ENCODE measurements around the gene CHRNB2. TPM values are rescaled to one million over a fixed set of nuclear protein-coding genes. Genes with fewer than 3 reads are reported as not detected.

Gene CHRNB2
- polyA plus RNA-seq, 1 donor: 0.53 TPM

DNA sequence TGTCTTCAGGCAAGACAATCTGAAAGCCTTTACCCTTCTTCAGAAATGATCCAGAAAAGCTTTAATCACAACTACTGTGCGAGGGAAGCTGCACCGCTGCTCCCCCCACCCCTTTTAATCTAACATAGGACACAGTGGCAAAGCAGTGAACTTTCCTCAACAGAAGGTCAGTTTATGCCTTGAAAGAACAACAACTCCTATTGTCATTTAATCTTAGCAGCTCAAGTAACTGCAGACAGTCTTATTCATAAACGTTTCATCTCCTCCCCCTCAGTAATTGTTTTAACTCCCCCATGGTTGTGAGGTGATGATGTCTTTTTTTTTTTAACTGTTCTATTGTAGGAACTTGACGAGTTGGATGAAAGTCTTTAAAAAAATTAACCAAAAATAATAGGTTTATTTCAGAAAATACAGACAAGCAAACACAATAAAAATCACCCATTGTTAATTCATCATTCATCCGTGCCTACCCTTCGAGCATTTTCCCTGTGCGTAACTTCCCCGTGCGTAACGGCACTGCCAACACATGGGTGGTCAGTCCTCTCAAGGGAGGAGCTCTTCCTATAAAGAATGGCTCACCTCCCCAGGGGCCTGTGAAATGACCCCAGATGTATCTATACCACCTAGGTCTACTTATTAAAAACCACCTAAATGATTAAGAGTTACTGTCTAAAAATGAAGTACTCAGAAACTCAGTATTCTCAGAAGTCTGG is 43.7 kb downstream of the CHRNB2 start:
- DNase-seq: no peak

DNA sequence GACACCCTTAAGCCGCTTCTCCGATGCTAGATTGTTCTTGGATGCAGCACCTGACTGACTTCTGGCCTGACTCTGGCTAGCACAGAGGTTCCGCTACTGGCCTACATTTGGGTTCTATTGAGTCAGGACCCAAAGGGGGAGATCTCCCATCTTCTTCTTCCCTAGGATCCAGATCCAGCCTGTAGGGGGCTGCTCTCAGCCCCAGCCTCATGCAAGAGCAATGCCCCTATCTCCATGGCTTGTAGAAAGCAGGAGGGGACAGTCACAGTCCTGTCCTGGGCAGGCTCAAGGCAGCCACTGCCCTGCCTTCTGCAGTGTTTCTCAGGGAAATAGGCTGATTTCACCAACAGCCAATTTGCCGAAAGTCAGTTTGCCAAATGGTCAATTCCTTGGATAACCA is 46.7 kb downstream of the CHRNB2 start:
- no peak for DNase-seq

GRCh38 chr1:154614901-154615300 is 47.3 kb downstream of the CHRNB2 start:
- no peak for DNase-seq

DNA sequence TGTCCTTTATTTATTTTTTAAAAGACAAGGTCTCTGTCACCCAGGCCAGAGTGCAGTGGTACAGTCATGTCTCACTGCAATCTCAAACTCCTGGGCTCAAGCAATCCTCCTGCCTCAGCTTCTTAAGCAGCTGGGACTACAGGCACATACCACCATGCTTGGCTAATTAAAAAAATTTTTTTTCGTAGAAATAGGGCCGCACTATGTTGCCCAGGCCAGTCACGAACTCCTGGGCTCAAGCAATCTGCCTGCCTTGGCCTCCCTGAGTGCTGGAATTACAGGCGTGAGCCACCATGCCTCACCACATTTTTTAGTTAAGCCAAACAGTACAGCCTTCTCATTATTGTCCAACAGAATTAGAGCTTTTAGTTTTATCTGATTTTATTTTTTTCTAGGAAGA is 47.8 kb downstream of the CHRNB2 start:
- no peak for DNase-seq

DNA sequence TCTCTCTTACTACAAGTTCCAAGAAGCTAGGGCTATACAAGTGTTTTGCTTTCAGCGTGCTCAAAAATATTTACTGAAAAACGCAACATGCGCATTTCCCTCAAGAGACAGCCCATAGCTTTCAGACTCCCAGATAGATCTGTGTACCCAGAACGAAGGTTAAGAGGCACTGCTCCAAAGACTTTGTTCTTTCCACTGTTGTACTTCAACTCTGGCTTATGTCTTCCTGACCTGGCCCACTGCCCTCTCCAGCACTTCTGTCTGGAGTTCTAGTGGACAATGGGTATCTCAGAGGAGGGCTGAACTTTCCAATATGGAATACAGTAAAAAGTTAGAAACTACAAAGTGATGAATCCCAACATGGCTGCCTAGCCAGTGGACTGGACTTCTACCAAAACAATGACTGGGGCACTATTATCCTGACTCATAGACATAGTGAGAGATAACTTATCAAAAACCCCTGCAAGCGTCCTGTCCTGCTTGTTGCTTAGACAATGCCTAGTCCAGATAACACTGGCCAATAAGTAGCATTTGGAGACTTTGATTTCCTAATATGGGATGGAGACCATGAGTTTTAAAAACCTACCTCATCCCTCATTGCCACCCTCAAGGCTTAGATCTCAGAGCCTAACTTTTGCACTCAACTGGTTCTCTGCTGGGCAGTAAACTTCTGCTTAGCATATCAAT is 49.2 kb downstream of the CHRNB2 start:
- DNase-seq: no peak

- no peak for DNase-seq
These were observed 51.8 kb downstream of the CHRNB2 start for GRCh38 chr1:154619181-154619948.

- DNase-seq: no peak
These were observed 53.2 kb downstream of the CHRNB2 start for GRCh38 chr1:154620751-154621150.

- no peak for DNase-seq
These were observed 54.3 kb downstream of the CHRNB2 start for GRCh38 chr1:154621875-154622274.

GRCh38 chr1:154622503-154623039 is 55.0 kb downstream of the CHRNB2 start:
- no peak for DNase-seq

DNA sequence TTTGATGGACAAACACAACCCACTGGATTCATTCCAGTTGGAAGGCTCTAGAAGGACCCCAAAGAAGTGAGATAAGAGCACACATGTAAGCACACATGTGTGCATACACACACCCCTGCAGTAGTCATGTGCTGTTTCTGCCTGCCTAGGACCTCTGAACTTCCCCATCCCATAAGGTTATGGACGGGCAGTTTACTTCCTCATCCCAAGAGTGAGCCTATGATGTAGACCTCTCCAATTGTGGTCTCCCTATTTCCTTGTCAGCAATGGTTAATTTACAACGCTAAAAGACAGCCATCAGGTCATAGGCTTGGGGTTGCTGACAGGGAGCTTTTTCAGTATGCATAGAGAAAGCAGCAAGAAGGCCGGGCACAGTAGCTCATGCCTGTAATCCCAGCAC is 55.8 kb downstream of the CHRNB2 start:
- DNase-seq: no peak

DNA sequence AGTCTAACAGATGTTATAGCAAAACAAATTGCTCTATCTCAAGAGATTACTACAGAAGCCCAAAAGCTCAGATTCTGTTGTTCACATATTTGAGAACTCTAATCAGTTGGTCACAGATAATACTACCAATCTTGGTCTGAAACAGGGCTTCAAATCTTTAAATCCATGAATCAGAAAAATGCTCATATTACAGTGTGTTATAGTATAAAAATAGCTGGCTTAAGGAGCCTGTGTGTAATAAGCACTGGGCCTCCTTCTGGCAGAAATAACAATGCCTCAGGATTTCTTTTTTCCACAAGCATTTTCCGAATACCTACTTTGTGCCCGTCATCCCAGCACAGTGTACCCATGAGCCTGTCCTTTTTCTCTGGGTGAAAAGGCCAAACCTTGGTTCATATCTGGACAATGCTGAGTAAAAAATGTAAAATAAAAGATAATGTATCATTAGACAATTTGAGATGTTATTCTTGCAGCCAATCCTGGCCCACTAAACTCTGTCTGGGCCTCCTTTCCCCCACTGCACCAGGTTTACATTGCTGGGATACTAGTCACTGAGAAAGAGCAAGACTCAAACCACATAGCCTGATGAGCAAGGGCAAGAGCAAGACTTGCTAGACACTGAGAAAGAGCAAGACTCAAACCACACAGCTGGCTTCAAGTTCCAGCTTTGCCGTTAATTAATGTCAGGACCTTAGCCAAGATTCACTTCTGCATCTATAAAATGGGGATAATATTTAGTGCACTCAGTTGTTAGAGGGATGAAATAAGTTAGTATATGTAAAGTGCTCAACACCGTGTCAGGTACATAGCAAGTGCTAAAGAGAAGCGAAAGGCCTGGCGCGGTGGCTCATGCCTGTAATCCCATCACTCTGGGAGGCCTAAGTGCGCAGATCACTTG is 57.4 kb downstream of the CHRNB2 start:
- no peak for DNase-seq

GRCh38 chr1:154626456-154627256 is 59.1 kb downstream of the CHRNB2 start:
- no peak for DNase-seq

DNA sequence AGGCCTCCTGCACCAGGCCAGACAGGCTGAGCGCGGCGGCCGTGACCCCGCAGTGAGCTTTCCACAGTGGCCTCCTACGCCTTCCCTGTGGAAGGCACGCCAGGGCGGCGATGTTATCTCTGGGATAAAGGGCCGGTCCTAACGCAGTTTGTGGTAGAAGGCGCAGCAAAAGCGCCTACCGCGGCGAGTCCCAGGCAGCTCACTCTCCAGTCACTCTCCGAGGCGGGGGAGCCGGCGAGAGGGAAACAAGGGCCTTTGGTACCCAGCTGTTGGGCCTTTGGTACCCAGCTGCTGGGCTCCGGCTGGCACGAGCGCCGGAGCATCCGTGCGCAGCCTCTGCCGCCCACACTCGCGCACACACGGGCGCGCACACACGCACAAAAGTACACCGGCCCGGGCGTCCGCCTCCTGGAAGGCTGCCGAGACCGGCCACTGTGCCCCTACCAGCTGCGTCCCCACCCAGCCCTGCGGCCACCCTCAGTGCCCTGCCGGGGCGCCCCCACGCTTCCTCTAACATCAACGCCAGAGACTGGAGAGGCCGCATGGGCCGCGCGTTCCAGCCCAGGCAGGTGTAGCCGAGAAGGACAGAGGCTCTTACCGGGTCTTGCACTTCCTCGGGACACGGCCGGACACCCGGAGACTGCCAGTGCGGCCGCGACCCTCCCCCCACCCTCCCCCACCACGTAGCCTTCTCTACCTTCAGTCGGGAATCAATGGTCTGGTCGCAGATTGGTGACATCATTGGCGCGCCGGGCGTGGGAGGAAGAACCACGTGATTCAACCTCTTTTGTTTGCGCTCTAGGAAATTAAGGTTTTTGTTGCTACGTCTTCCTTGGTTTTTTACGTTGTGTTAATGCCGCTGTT is 59.9 kb downstream of the CHRNB2 start:
- DNase-seq: peak; percentile 94

GRCh38 chr1:154628121-154628405 is 60.5 kb downstream of the CHRNB2 start:
- no peak for DNase-seq

GRCh38 chr1:154629061-154629674 is 61.6 kb downstream of the CHRNB2 start:
- DNase-seq: no peak

All from left kidney (tissue), 2 donors.